Epidermal melanocyte (primary cell): ENCODE data around the gene CYP27B1.

Experiments
- DNase-seq: peaks from one replicate; pipeline ENCODE4 v3.0.0; 2011; ENCODE audit warnings: low spot score; ENCODE audit not compliant: insufficient read length

The CYP27B1 gene

DNA sequence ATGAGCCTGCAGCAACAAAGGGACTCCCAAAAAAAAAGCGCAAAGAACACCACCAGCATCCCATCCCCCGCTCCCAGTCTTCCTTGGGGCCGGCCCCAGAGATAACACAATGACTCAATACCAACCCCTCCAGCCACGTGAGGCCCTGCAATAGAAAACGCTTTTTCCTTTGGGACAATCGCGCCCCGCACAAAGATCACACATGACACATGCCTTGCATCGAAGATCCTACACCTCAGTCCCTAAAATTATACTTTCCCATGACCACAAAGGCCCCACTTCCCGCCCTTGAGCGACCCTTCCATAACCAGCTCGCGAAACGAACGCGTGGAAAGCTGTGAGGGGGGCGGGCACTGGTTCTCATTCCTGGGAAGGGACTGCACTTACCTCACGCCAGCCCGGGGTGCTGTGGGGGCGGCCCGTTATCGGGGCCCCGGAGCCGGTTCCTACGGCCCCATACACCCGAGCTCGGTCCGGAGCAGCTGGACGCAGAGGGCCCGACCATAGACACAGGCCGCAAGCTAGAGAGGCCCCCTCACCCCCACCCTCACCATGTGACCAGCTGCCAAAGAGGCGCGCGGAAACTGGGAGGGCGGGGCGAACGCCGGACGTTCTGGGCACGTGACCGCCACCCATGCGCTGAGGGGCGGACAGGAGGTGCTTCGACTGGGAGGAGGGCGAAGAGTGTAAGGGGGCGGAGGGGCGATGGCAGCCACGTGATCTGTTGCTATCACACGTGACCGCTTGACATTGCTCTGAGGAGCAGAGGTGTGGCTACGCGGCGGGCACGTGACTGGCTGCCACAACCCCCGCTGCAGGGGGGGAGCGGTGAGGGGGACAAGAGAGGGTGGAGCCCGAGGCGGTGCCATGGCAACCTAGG, 14.8 kb downstream of the CYP27B1 start, which contains the start of gene CDK4:
CDK4 (minus strand) TSS at position 523 of the 880 bp plus-strand sequence. CDS start 593 bp downstream, outside the sequence.
- peak; percentile 100 for DNase-seq

GRCh38 chr12:57751432-57751787, 15.5 kb downstream of the CYP27B1 start:
- DNase-seq = no peak

DNA sequence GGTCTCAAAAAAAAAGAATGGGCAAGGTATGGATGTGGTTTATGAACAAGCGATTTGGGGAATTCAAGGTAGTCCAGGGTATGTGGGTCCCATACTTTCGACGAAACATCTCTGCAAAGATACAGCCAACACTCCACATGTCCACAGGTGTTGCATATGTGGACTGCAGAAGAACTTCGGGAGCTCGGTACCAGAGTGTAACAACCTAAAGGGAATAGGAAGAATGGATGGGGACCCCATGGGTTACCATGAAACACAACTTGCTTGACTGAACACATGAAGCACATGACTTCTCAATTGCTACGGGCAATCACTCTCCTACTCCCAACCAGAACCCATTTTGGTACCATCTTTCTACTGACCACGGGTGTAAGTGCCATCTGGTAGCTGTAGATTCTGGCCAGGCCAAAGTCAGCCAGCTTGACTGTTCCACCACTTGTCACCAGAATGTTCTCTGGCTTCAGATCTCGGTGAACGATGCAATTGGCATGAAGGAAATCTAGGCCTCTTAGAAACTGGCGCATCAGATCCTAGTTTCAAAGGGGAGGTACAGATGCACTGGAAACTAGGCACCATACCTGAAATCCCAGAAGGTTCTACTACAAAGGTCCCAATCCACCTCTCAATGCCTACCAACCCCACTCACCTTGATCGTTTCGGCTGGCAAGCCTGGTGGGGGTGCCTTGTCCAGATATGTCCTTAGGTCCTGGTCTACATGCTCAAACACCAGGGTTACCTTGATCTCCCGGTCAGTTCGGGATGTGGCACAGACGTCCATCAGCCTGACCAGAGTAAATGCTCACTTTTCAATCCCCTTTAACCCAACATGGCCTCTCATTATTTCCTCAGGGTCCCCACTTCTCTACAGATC, 16.1 kb downstream of the CYP27B1 start:
- DNase-seq = no peak

- no peak for DNase-seq
These were observed 17.8 kb downstream of the CYP27B1 start for GRCh38 chr12:57749061-57749460.

- no peak for DNase-seq
These were observed 20.9 kb downstream of the CYP27B1 start for GRCh38 chr12:57746025-57746424.

DNA sequence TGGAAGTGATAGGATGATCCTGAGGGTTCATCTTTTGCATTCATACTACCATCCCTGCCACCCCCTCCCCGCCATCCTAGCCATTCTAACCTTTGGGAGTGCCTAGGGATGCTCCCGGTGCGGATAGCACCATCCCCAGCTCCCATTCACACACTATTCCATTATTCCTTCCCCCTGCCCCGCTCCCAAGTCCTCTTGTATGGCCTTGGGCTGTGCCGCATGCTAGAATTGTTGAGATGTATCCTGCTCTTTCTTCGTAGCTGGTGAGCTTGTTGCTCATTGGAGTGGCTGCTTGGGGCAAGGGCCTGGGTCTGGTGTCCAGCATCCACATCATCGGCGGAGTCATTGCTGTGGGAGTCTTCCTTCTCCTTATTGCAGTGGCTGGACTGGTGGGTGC, 21.4 kb downstream of the CYP27B1 start:
- no peak for DNase-seq

GRCh38 chr12:57744777-57745484, 21.9 kb downstream of the CYP27B1 start, which contains the start of gene TSPAN31:
Gene TSPAN31, plus strand, starts transcription at chr12:57745039. Its CDS starts 116 bp downstream, at chr12:57745155.
- peak; percentile 91 for DNase-seq

GRCh38 chr12:57744194-57744776, 22.6 kb downstream of the CYP27B1 start:
- DNase-seq = peak; percentile 84

DNA sequence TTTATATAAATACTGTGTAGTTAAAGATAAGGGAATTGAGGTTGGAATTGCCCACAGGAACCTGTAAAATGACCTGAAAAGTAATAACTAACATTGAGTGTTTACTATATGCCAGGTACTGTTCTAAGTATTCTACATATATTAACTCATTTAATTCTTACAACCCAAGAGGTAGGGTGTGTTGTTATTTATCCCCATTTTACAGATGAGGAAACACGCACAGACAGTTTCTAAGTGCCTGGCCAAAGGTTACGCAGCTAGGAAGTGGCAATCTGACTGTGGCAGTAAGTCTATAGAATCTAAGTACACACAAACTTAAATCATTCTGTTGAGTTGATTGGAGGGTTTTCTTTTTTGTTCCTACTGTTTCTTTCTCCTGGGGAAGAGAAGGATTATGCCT, 23.1 kb downstream of the CYP27B1 start:
- DNase-seq = no peak

GRCh38 chr12:57741844-57742738, 24.8 kb downstream of the CYP27B1 start:
- no peak for DNase-seq

DNA sequence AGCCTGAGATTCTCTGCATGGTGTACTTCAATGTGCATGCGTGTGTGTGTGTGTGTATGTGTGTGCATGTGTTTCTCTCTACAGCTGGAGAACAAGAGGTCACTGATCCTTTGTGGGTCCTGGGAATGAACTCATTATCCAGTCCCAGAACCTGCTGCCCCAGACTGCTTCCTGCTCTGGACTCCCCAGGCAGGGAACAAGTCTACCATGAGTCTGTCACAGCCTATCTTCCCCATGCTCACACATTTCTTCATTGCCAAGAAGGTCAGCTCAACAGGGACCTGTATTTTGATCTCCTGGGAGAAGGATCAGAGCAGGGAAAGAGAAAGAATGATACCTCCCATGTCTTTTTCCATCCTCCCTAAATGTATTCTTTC, 25.5 kb downstream of the CYP27B1 start:
- DNase-seq = no peak

GRCh38 chr12:57740656-57741412, 26.0 kb downstream of the CYP27B1 start:
- no peak for DNase-seq

- DNase-seq = no peak
These were observed 26.9 kb downstream of the CYP27B1 start for GRCh38 chr12:57739914-57740538.

- no peak for DNase-seq
These were observed 27.5 kb downstream of the CYP27B1 start for GRCh38 chr12:57739387-57739786.

DNA sequence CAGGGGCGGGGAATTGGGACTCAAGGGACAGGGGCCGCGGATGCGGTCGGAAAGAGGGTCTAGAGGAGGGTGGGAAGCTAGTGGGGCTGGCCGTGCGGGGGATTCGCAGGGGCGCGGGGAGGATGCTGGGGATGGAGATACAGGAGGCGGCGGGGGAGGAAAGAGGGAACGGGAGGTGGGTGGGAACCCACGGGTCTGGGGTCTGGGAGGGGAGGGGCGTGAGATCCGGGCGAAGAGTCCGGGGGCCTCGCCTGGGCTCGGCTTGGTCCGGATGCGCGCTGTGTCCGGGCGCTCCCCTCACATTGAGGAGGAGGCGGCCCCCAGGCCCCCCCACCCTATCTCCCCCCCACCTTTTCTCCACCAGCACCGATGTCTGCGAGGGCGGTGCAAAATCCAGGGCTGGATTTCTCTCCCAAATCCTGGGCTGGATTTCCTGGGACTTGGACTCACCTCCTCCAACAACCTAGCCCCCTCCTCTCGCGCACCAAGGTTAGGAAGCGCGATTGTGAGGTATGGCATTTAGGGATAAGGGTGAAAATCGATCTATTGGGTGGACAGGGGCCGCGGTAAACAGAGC, 28.1 kb downstream of the CYP27B1 start, which contains the start of gene AGAP2:
AGAP2 (minus strand) TSS at position 82 of the 577 bp plus-strand sequence. CDS start 496 bp downstream, outside the sequence.
- no peak for DNase-seq

DNA sequence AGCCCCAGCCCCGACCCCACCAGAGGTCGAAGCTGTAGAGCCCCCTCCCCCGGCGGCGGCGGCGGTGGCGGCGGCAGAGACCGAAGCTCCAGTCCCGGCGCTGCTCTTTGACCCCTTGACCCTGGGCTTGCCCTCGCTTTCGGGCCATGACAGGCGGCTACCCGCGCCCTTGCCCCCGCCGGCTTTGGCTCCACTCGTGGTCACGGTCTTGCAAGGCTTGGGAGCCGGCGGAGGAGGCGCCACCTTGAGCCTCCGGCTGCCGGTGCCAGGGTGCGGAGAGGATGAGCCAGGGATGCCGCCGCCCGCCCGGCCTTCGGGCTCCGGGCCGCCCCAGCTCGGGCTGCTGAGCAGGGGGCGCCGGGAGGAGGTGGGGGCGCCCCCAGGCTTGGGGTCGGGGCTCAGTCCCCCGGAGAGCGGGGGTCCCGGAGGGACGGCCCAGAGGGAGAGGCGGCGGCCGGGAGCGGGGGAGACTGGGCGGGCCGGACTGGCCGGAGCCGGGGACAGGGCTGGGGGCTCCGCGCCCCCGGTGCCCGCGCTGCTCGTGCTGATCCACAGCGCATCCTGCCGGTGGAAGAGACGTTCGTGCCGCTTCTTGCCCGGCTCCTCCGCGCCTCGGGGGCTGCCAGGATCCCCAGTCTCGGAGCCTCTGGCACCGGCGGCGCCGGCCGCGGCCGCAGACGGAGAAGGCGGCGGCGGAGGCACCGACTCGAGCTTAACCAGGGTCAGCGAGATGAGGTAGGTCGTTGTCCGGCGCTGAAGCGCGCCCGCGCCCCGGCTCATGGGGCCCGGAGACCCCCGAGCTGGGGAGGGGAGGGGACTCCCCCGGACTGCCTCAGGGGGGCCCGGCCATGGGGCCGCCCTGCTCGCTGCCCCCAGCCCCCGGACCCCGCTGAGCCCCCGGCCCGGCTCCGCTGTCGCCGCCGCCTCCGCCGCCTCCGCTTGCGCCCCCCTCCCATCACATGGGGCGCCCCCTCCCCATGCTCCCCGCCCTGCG, 29.1 kb downstream of the CYP27B1 start:
- DNase-seq = no peak
